ENCODE results near the gene IFI27L1.

Gene IFI27L1

GRCh38 chr14:94122438-94122837 is 41.3 kb downstream of the IFI27L1 start:
- DNase-seq (ENCODE audit: low spot score), result no peak
- no peak for TF ChIP-seq CTCF (IDR thresholded peaks at IDR 0.05; ENCODE audit: borderline replicate concordance, control extremely low read depth, extremely low read depth, insufficient read depth, missing control alignments)
- in situ Hi-C loops (cut with MboI; ENCODE audit: low sequenced_read_pairs, unreplicated experiment), result loop anchor here (10.0 kb wide), 1 partner anchor 188 kb away; no protein-coding TSS in a partner anchor

- no peak for TF ChIP-seq CTCF (IDR thresholded peaks at IDR 0.05; ENCODE audit: borderline replicate concordance, control extremely low read depth, extremely low read depth, insufficient read depth, missing control alignments)
- in situ Hi-C loops (cut with MboI; ENCODE audit: low sequenced_read_pairs, unreplicated experiment), result loop anchor here (10.0 kb wide), 1 partner anchor 188 kb away; no protein-coding TSS in a partner anchor
- no peak for DNase-seq (ENCODE audit: low spot score)
These were observed 42.2 kb downstream of the IFI27L1 start for GRCh38 chr14:94123296-94123695.

- DNase-seq (ENCODE audit: low spot score), result no peak
- in situ Hi-C loops (cut with MboI; ENCODE audit: low sequenced_read_pairs, unreplicated experiment), result loop anchor here (10.0 kb wide), 1 partner anchor 189 kb away; no protein-coding TSS in a partner anchor
- TF ChIP-seq CTCF (IDR thresholded peaks at IDR 0.05; ENCODE audit: borderline replicate concordance, control extremely low read depth, extremely low read depth, insufficient read depth, missing control alignments), result no peak
These were observed 42.8 kb downstream of the IFI27L1 start for GRCh38 chr14:94123868-94124267.

GRCh38 chr14:94124582-94125377 is 43.7 kb downstream of the IFI27L1 start:
- DNase-seq (ENCODE audit: low spot score), result no peak
- TF ChIP-seq CTCF (IDR thresholded peaks at IDR 0.05; ENCODE audit: borderline replicate concordance, control extremely low read depth, extremely low read depth, insufficient read depth, missing control alignments), result no peak
- in situ Hi-C loops (cut with MboI; ENCODE audit: low sequenced_read_pairs, unreplicated experiment), result loop anchor here (10.0 kb wide), 1 partner anchor 190 kb away; no protein-coding TSS in a partner anchor

- no peak for DNase-seq (ENCODE audit: low spot score)
- in situ Hi-C loops (cut with MboI; ENCODE audit: low sequenced_read_pairs, unreplicated experiment), result loop anchor here (10.0 kb wide), 1 partner anchor 191 kb away; no protein-coding TSS in a partner anchor
These were observed 44.7 kb downstream of the IFI27L1 start for GRCh38 chr14:94125659-94126418.

More at GRCh38 chr14:94125659-94126418, 44.7 kb downstream of the IFI27L1 start:
- no peak for TF ChIP-seq CTCF (IDR thresholded peaks at IDR 0.05; ENCODE audit: borderline replicate concordance, control extremely low read depth, extremely low read depth, insufficient read depth, missing control alignments)
